PC-9 (cell line): ENCODE measurements around the gene GALNT7.
"Not testable (repeated sequence)": the region's sequence is repeated elsewhere in the genome, so short reads cannot be mapped to it uniquely, and the experiment has no call there.

Source experiments
- EZH2 ChIP-seq: fragments of 200-600 bp; sonication (generic); IDR thresholded peaks from 2 replicates; pipeline ENCODE4 v1.8.0; 2017; ENCODE audit warnings: antibody characterized with exemption, low read depth
- TF ChIP-seq, protein P1 (sequence below): fragments of 200-600 bp; sonication (generic); conservative IDR thresholded peaks from 2 replicates; pipeline ENCODE4 v1.6.1; 2017; ENCODE audit warnings: mixed run types, antibody characterized with exemption, mild to moderate bottlenecking, moderate library complexity

DNA sequence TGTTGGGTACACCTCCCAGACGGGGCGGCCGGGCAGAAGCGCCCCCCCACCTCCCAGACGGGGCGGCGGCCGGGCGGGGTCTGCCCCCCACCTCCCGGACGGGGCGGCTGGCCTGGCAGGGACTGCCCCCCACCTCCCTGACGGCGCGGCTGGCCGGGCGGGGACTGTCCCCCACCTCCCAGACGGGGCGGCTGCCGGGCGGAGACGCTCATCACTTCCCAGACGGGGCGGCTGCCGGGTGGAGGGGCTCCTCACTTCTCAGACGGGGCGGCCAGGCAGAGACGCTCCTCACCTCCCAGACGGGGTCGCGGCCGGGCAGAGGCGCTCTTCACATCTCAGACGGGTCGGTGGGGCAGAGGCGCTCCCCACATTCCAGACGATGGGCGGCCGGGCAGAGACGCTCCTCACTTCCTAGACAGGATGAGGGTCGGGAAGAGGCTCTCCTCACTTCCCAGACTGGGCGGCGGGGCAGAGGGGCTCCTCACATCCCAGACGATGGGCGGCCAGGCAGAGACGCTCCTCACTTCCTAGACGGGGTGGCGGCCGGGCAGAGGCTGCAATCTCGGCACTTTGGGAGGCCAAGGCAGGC lies 15.1 kb downstream of the GALNT7 start:
- TF ChIP-seq, protein P1, sequence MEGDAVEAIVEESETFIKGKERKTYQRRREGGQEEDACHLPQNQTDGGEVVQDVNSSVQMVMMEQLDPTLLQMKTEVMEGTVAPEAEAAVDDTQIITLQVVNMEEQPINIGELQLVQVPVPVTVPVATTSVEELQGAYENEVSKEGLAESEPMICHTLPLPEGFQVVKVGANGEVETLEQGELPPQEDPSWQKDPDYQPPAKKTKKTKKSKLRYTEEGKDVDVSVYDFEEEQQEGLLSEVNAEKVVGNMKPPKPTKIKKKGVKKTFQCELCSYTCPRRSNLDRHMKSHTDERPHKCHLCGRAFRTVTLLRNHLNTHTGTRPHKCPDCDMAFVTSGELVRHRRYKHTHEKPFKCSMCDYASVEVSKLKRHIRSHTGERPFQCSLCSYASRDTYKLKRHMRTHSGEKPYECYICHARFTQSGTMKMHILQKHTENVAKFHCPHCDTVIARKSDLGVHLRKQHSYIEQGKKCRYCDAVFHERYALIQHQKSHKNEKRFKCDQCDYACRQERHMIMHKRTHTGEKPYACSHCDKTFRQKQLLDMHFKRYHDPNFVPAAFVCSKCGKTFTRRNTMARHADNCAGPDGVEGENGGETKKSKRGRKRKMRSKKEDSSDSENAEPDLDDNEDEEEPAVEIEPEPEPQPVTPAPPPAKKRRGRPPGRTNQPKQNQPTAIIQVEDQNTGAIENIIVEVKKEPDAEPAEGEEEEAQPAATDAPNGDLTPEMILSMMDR, result not testable (repeated sequence)
- TF ChIP-seq EZH2, result not testable (repeated sequence)
